Activated CD8-positive, alpha-beta T cell treated with anti-CD3 and anti-CD28 coated beads, Interleukin-2, amount 10 ng/mL, durations not matched to agents 7 days and 5 days (primary cell): Measurements from ENCODE around the gene GJD3. TPM values are rescaled to one million over a fixed set of nuclear protein-coding genes. Genes with fewer than 3 reads are reported as not detected.

ENCODE experiments used
- ATAC-seq: fragments of 150-1000 bp; cut with Tn5 transposase; one replicate; pipeline ENCODE4 v1.10.0; 2021; ENCODE audit warnings: moderate library complexity
- CTCF ChIA-PET: fragments of 350-600 bp; sonication (Branson Sonifier 250); formaldehyde crosslinking; loops from one replicate; lab custom pipeline; 2021; ENCODE audit warnings: antibody characterized with exemption; lab: Charles Lee
- POLR2A ChIA-PET: fragments of 350-600 bp; sonication (Branson Sonifier 250); formaldehyde crosslinking; loops from one replicate; lab custom pipeline; 2021; ENCODE audit warnings: antibody characterized with exemption; lab: Charles Lee
- DNase-seq: peaks from one replicate; pipeline ENCODE4 v3.0.0-alpha.2; 2020
- H3K27ac Mint-ChIP-seq: one replicate; pipeline ENCODE4 v1.8.0; 2021; ENCODE audit warnings: mild to moderate bottlenecking, mixed read lengths
- H3K27me3 Mint-ChIP-seq: one replicate; pipeline ENCODE4 v1.8.0; 2021; ENCODE audit warnings: low read depth, mixed read lengths
- H3K36me3 Mint-ChIP-seq: one replicate; pipeline ENCODE4 v1.8.0; 2021; ENCODE audit warnings: low read depth, mixed read lengths
- H3K4me1 Mint-ChIP-seq: one replicate; pipeline ENCODE4 v1.8.0; 2021; ENCODE audit warnings: low read depth, mixed read lengths
- H3K4me3 Mint-ChIP-seq: one replicate; pipeline ENCODE4 v1.8.0; 2021; ENCODE audit warnings: mild to moderate bottlenecking, mixed read lengths
- H3K9me3 Mint-ChIP-seq: one replicate; pipeline ENCODE4 v1.8.0; 2022; ENCODE audit warnings: mixed read lengths; ENCODE audit not compliant: insufficient read depth
- total RNA-seq, 2 experiments: library from RNA; stranded (reverse); gene quantifications; one replicate each; pipeline ENCODE4 v1.2.3, GENCODE V29; 2021

GJD3 gene
- total RNA-seq, 2 experiments from 2014 or later: 0.29 TPM; not detected in 1

GRCh38 chr17:40361063-40361924 lies 3.2 kb downstream of the GJD3 start:
- ATAC-seq: no peak
- H3K27me3 Mint-ChIP-seq: peaks cover 13% of the 10 kb centered on the region
- peak overlapping the region; percentile 61 for H3K27ac Mint-ChIP-seq
- no peak for DNase-seq
- peaks cover 7% of the 10 kb centered on the region for H3K36me3 Mint-ChIP-seq
- ChIA-PET POLR2A (interaction anchor here (1.0 to 2.2 kb wide), 4 partner anchors 74 to 187 kb away, joined by 3 to 12 read pairs (median 3); no protein-coding TSS in a partner anchor), CTCF (interaction anchor here (0.8 to 14.0 kb wide), 18 partner anchors 14 to 201 kb away, joined by 3 to 187 read pairs (median 6); partner anchors contain the start of genes IGFBP4, TOP2A and WIPF2)
- no peak overlapping the region for H3K4me3 Mint-ChIP-seq
- no peaks in the 10 kb centered on the region for H3K9me3 Mint-ChIP-seq
- peaks cover 37% of the 10 kb centered on the region for H3K4me1 Mint-ChIP-seq

GRCh38 chr17:40360091-40360490 lies 4.4 kb downstream of the GJD3 start:
- H3K27me3 Mint-ChIP-seq: peaks cover 13% of the 10 kb centered on the region
- H3K9me3 Mint-ChIP-seq: no peaks in the 10 kb centered on the region
- ChIA-PET POLR2A (interaction anchor here (0.7 to 1.1 kb wide), 2 partner anchors 33 to 258 kb away, joined by 3 read pairs; no protein-coding TSS in a partner anchor), CTCF (interaction anchor here (2.1 to 14.0 kb wide), 3 partner anchors 66 to 200 kb away, joined by 8 to 187 read pairs (median 33); no protein-coding TSS in a partner anchor)
- H3K4me3 Mint-ChIP-seq: no peak overlapping the region
- H3K27ac Mint-ChIP-seq: no peak overlapping the region
- ATAC-seq (no peak), DNase-seq (no peak)
- peaks cover 12% of the 10 kb centered on the region for H3K36me3 Mint-ChIP-seq
- peaks cover 37% of the 10 kb centered on the region for H3K4me1 Mint-ChIP-seq

- ChIA-PET CTCF (interaction anchor here (0.7 to 14.0 kb wide), 27 partner anchors 10 to 305 kb away, joined by 3 to 187 read pairs (median 4); no protein-coding TSS in a partner anchor), POLR2A (interaction anchor here (0.5 to 1.1 kb wide), 4 partner anchors 35 to 175 kb away, joined by 3 read pairs; no protein-coding TSS in a partner anchor)
- peaks cover 23% of the 10 kb centered on the region for H3K36me3 Mint-ChIP-seq
- H3K9me3 Mint-ChIP-seq: no peaks in the 10 kb centered on the region
- H3K27me3 Mint-ChIP-seq: peaks cover 12% of the 10 kb centered on the region
- peak overlapping the region; percentile 37 for H3K27ac Mint-ChIP-seq
- peak; percentile 45 for ATAC-seq
- DNase-seq: peak; percentile 93
- no peak overlapping the region for H3K4me3 Mint-ChIP-seq
- H3K4me1 Mint-ChIP-seq: peaks cover 40% of the 10 kb centered on the region
These were observed 6.1 kb downstream of the GJD3 start for GRCh38 chr17:40358323-40359038.

GRCh38 chr17:40356990-40357881 lies 7.3 kb downstream of the GJD3 start:
- Mint-ChIP-seq H3K9me3 (no peaks in the 10 kb centered on the region), H3K27ac (no peak overlapping the region), H3K36me3 (peaks cover 31% of the 10 kb centered on the region), H3K27me3 (peaks cover 11% of the 10 kb centered on the region), H3K4me3 (no peak overlapping the region), H3K4me1 (peaks cover 44% of the 10 kb centered on the region)
- ATAC-seq: no peak
- DNase-seq: no peak
- POLR2A ChIA-PET: interaction anchor here (0.6 to 1.1 kb wide), 4 partner anchors 51 to 196 kb away, joined by 3 to 5 read pairs (median 3); no protein-coding TSS in a partner anchor
- CTCF ChIA-PET: interaction anchor here (0.9 to 14.0 kb wide), 16 partner anchors 9 to 306 kb away, joined by 3 to 187 read pairs (median 5); no protein-coding TSS in a partner anchor

- Mint-ChIP-seq H3K9me3 (no peaks in the 10 kb centered on the region), H3K27me3 (peaks cover 7% of the 10 kb centered on the region), H3K36me3 (peaks cover 37% of the 10 kb centered on the region), H3K4me3 (no peak overlapping the region), H3K27ac (no peak overlapping the region), H3K4me1 (peaks cover 45% of the 10 kb centered on the region)
- POLR2A ChIA-PET: interaction anchor here (0.6 to 0.7 kb wide), 2 partner anchors 93 to 197 kb away, joined by 3 to 5 read pairs; no protein-coding TSS in a partner anchor
- ATAC-seq (no peak), DNase-seq (no peak)
- CTCF ChIA-PET: interaction anchor here (1.2 to 14.0 kb wide), 15 partner anchors 9 to 204 kb away, joined by 3 to 304 read pairs (median 14); partner anchors contain the start of genes CDC6 and RARA
These were observed 8.5 kb downstream of the GJD3 start for GRCh38 chr17:40355804-40356758.

- POLR2A ChIA-PET: interaction anchor here (0.9 to 1.6 kb wide), 4 partner anchors 30 to 52 kb away, joined by 3 to 7 read pairs (median 4); no protein-coding TSS in a partner anchor
- peak; percentile 72 for ATAC-seq
- peak; percentile 79 for DNase-seq
- Mint-ChIP-seq H3K27me3 (peaks cover 4% of the 10 kb centered on the region), H3K27ac (no peak overlapping the region), H3K36me3 (peaks cover 40% of the 10 kb centered on the region), H3K4me3 (no peak overlapping the region), H3K9me3 (no peaks in the 10 kb centered on the region), H3K4me1 (peaks cover 44% of the 10 kb centered on the region)
- CTCF ChIA-PET: interaction anchor here (0.7 to 14.0 kb wide), 34 partner anchors 8 to 270 kb away, joined by 3 to 304 read pairs (median 5); partner anchors contain the start of genes CDC6, RARA, TOP2A and WIPF2
These were observed 9.3 kb downstream of the GJD3 start for GRCh38 chr17:40355123-40355803.

- ATAC-seq (no peak), DNase-seq (no peak)
- H3K36me3 Mint-ChIP-seq: peaks cover 47% of the 10 kb centered on the region
- no peaks in the 10 kb centered on the region for H3K9me3 Mint-ChIP-seq
- CTCF ChIA-PET: interaction anchor here (0.7 to 14.0 kb wide), 37 partner anchors 7 to 271 kb away, joined by 3 to 304 read pairs (median 5); partner anchors contain the start of genes CDC6, GJD3, RARA and TOP2A
- peak overlapping the region; percentile 15 for H3K27ac Mint-ChIP-seq
- H3K27me3 Mint-ChIP-seq: no peaks in the 10 kb centered on the region
- peaks cover 50% of the 10 kb centered on the region for H3K4me1 Mint-ChIP-seq
- POLR2A ChIA-PET: interaction anchor here (0.9 to 1.6 kb wide), 6 partner anchors 29 to 52 kb away, joined by 3 to 7 read pairs (median 3); no protein-coding TSS in a partner anchor
- H3K4me3 Mint-ChIP-seq: no peak overlapping the region
These were observed 10.1 kb downstream of the GJD3 start for GRCh38 chr17:40354221-40355122.

GRCh38 chr17:40352779-40353394 lies 11.7 kb downstream of the GJD3 start:
- DNase-seq: no peak
- ChIA-PET CTCF (interaction anchor here (1.2 to 14.0 kb wide), 6 partner anchors 9 to 207 kb away, joined by 3 to 304 read pairs (median 52); partner anchors contain the start of genes CDC6 and RARA), POLR2A (interaction anchor here (0.7 to 1.1 kb wide), 3 partner anchors 30 to 61 kb away, joined by 3 read pairs; no protein-coding TSS in a partner anchor)
- Mint-ChIP-seq H3K27ac (peak overlapping the region; percentile 55), H3K27me3 (no peaks in the 10 kb centered on the region), H3K9me3 (no peaks in the 10 kb centered on the region), H3K4me3 (no peak overlapping the region), H3K36me3 (peaks cover 57% of the 10 kb centered on the region), H3K4me1 (peaks cover 55% of the 10 kb centered on the region)
- no peak for ATAC-seq
